Measurements from ENCODE around the gene AKAIN1.

The AKAIN1 gene

DNA sequence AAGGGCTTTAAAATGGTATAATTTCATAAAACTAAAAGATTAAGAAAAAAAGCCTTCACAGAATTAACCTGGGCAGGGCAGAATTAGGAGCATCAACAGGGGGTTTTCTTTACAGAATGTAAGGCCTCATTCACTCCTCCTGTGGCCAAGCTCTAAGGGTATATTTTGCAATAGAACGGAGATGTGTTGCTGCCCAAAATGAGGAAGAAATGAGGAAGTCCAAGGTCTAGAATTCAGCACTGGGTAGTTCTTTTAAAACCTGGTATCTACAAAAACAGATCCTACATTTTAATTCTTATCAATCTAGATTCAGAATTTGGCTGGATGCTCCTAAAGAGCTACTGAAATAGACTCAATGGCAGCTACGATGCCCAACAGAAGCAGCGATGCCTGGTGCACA lies 101.8 kb downstream of the AKAIN1 start:
- Mint-ChIP-seq H3K4me3 (no peak overlapping the region), H3K36me3 (ENCODE audit: low read depth) (no peaks in the 10 kb centered on the region), H3K9me3 (peaks cover 9% of the 10 kb centered on the region), H3K27me3 (ENCODE audit: low read depth) (no peaks in the 10 kb centered on the region), H3K27ac (no peak overlapping the region), H3K4me1 (ENCODE audit: low read depth) (no peaks in the 10 kb centered on the region)

DNA sequence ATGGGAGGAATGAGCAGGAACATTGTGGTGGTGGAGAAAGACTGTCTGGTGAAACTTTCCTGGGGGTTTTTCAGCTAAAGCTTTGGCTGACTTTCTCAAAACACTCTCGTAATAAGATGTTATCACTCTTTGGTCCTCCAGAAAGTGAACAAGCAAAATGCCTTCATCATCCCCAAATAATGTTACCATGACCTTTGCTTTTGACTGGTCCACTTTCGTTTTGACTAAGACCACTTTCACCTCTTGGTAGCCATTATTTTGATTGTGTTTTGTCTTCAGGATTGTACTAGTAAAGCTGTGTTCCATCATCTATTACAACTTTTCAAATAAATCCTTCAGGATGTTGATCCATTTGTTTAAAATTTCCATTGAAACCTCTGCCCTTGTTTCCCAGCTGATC lies 103.2 kb downstream of the AKAIN1 start:
- Mint-ChIP-seq H3K27me3 (ENCODE audit: low read depth) (no peaks in the 10 kb centered on the region), H3K4me1 (ENCODE audit: low read depth) (no peaks in the 10 kb centered on the region), H3K36me3 (ENCODE audit: low read depth) (no peaks in the 10 kb centered on the region), H3K4me3 (no peak overlapping the region), H3K9me3 (peaks cover 9% of the 10 kb centered on the region), H3K27ac (no peak overlapping the region)
